Measurements from ENCODE around the gene CFLAR. TPM values are rescaled to one million over a fixed set of nuclear protein-coding genes. Genes with fewer than 3 reads are reported as not detected.
"Not testable (repeated sequence)": the region's sequence is repeated elsewhere in the genome, so short reads cannot be mapped to it uniquely, and the experiment has no call there.

CFLAR gene
- total RNA-seq, 1 donor from 2014 or later, result 115 TPM

DNA sequence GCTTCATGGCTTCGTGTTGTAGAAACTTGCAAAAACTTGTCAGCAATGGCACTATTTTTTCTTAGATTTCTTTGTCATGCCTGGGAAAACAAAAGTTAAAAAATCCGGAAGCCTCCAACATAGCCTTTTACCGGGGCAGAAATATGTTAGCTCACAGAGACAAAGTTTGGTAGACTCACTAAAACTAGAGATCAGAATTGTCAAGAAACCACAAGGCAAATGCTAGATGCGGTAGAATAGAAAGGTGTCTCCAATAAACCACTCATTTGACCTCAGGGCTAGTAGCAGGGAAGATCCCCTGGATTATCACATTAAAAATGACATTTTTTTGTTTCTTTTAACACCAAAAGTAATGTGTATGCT lies 67.4 kb downstream of the CFLAR start:
- DNase-seq, result no peak

DNA sequence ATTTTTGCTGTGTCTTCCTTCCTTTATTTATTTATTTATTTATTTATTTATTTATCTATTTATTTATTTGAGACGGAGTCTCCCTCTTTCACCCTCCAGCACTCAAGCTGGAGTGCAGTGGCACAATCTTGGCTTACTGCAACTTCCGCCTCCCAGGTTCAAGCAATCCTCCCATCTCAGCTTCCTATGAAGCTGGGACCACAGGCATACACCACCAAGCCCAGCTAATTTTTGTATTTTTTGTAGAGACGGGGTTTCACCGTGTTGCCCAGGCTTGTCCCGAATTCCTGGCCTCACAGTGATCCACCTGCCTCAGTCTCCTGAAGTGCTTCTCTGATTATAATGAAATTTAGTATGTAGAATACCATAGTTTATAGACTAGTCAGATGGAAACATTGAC lies 67.9 kb downstream of the CFLAR start:
- DNase-seq, result not testable (repeated sequence)

DNA sequence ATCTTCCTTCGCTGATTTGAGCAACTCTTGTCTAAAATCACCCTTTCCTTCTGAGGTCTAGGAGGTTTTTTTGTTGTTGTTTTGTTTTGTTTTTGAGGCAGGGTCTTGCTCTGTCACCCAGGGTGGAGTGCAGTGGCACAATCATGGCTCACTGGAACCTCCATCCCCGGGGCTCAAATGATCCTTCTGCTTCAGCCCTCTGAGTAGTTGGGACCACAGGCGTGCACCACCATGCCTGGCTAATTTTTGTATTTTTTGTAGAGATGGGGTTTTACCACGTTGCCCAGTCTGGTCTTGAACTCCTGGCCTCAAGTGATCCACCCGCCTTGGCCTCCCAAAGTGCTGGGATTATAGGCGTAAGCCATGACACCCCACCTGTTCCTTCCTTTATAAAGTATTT lies 68.3 kb downstream of the CFLAR start:
- DNase-seq, result not testable (repeated sequence)

DNA sequence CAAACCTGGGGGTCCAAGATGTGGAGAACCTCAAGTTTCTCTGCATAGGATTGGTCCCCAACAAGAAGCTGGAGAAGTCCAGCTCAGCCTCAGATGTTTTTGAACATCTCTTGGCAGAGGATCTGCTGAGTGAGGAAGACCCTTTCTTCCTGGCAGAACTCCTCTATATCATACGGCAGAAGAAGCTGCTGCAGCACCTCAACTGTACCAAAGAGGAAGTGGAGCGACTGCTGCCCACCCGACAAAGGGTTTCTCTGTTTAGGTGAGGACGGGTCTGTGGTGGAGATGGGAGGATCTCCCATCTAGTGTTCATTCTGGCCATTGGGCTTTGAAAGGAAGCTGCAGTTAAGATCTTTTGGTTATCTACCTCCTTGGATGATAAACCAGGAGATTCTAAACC lies 69.9 kb downstream of the CFLAR start:
- no peak for DNase-seq

- DNase-seq, result no peak
These were observed 71.0 kb downstream of the CFLAR start for GRCh38 chr2:201186982-201187381.

DNA sequence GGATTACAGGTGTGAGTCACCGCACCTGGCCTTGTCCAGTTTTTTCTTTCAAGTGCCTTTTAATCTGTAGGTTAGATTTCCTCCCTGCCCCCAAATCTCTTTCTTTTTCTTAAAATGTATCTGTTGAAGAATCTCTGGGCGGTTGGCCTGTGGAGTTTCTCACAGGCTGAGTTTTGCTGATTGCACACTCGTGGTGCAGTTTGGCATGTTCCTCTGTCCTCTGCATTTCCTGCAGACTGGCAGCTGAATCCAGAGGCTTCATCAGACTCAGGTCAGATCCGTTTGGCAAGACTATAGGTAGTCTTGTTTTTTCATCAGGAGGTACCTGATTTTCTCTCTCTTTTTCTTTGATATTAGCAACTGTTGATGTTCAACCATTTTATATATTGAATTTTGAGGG lies 72.5 kb downstream of the CFLAR start:
- no peak for DNase-seq

GRCh38 chr2:201191132-201191875 lies 75.3 kb downstream of the CFLAR start:
- peak; percentile 56 for DNase-seq

GRCh38 chr2:201194097-201194496 lies 78.1 kb downstream of the CFLAR start:
- DNase-seq, result no peak

- DNase-seq, result no peak
These were observed 79.4 kb downstream of the CFLAR start for GRCh38 chr2:201195331-201195730.

- DNase-seq, result no peak
These were observed 80.0 kb downstream of the CFLAR start for GRCh38 chr2:201196003-201196402.

DNA sequence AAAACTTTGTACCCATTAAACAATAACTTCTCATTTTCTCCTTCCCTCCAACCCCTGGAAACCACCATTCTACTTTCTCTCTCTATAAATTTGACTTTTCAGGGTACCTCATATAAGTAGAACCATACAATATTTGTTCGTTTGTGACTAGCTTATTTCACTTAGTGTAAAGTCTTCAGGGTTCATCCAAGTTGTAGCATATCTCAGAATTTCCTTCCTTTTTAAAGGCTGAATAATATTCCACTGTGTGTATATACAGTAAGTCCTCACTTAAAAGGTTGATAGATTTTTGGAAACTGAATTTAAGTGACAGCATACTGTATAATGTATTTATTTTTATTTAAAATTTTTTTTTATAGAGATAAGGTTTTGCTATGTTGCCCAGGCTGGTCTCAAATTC lies 80.8 kb downstream of the CFLAR start:
- no peak for DNase-seq

DNA sequence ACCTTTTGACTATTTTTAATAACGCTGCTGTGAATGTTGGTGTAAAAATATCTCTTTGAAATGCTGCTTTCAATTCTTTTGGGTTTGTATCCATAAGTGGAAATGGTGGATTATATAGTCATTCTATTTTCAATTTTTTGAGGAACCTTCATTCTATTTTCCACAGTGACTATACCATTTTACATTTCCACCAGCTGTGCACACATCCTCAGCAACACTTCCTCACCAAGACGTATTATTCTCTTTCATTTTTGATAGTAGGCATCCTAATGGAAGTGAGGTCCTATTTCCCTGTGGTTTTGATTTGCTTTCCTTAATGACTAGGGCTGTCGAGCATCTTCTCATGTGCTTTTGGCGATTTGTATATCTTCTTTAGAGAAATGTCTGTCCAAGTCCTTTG lies 81.8 kb downstream of the CFLAR start:
- DNase-seq, result no peak

DNA sequence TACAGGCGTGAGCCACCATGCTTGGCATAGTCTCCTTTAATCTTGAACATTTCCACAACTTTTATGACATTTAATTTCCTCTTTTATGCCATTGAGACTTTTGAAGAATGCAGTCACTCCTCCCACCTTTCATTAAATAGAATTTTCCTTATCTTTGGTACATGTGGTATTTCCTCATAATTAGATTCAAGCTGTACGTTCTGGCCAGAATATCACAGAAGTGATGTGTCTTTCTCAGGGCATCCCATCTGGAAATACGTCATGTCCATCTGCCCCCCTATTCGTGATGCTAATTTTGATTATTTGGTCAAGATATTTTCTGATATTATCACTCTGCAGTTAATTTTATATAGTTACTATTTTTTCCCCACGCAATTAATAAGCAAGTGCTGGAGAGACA lies 83.9 kb downstream of the CFLAR start:
- DNase-seq, result no peak

GRCh38 chr2:201200345-201200744 lies 84.4 kb downstream of the CFLAR start:
- no peak for DNase-seq

GRCh38 chr2:201201371-201201770 lies 85.4 kb downstream of the CFLAR start:
- no peak for DNase-seq

- DNase-seq, result peak; percentile 58
These were observed 88.1 kb downstream of the CFLAR start for GRCh38 chr2:201203916-201204654.

GRCh38 chr2:201204655-201205514 lies 88.9 kb downstream of the CFLAR start:
- DNase-seq, result no peak

DNA sequence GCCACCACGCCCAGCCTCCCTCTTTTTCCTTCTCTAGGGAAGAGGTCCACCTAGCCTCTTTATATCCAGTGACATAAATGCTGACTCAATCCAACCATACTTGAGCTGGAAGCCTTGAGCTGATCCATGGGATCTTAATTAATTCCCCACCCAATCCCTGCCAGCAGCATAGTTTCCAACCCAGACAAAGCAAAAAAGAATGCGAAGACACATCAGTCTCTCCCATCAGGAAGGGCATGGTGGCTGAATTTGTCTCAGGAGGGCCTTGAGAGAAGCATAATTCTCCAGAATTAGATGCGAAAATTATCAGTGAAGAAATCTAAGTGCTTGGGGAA lies 89.5 kb downstream of the CFLAR start:
- DNase-seq, result peak; percentile 11

GRCh38 chr2:201208563-201209252 lies 92.7 kb downstream of the CFLAR start:
- DNase-seq, result no peak

GRCh38 chr2:201215963-201216362 lies 100.0 kb downstream of the CFLAR start:
- no peak for DNase-seq

GRCh38 chr2:201216918-201217317 lies 101.0 kb downstream of the CFLAR start:
- no peak for DNase-seq

GRCh38 chr2:201218780-201219179 lies 102.8 kb downstream of the CFLAR start:
- no peak for DNase-seq

All from skin of body (tissue), 2 donors.